GM12878 (cell line): ENCODE results near the gene AEBP1. TPM values are rescaled to one million over a fixed set of nuclear protein-coding genes. Genes with fewer than 3 reads are reported as not detected.

Experiments used
- ATAC-seq: fragments of 200-7000 bp; cut with Tn5 transposase; 3 replicates; pipeline ENCODE4 v1.9.1; 2020; ENCODE audit warnings: mild to moderate bottlenecking, moderate library complexity
- BruUV-seq: library from RNA; stranded (reverse); fragments of 400-500 nt; replicated peaks from 2 replicates; lab custom pipeline; 2021; lab: Mats Ljungman, UMichigan
- CTCF ChIA-PET: fragments of 300-600 bp; sonication (Branson Sonifier 250); formaldehyde crosslinking; extraction: SDS; loops from one replicate; lab custom pipeline; 2021; ENCODE audit warnings: inconsistent platforms; lab: Yijun Ruan, JAX
- POLR2A ChIA-PET: fragments of 350-600 bp; formaldehyde crosslinking; extraction: SDS; loops from one replicate; lab custom pipeline; 2021; ENCODE audit warnings: inconsistent platforms; lab: Charles Lee
- RAD21 ChIA-PET: fragments of 300-600 bp; sonication (Branson Sonifier 250); formaldehyde crosslinking; loops from one replicate; lab custom pipeline; 2023; ENCODE audit warnings: antibody characterized with exemption; ENCODE audit not compliant: unreplicated experiment; lab: Charles Lee
- SMC1A ChIA-PET: fragments of 300-600 bp; sonication (Branson Sonifier 250); formaldehyde crosslinking; loops from one replicate; lab custom pipeline; 2023; ENCODE audit not compliant: unreplicated experiment, uncharacterized antibody; lab: Charles Lee
- DNase-seq: peaks from one replicate; pipeline ENCODE4 v3.0.0-alpha.2; 2011; ENCODE audit warnings: low read depth, low spot score
- FAIRE-seq: peaks from 3 replicates; lab custom pipeline; 2011; peaks lifted over from hg19 to GRCh38; lab: Jason Lieb, UNC
- H2AFZ ChIP-seq: 2 replicates; pipeline ENCODE4 v1.6.0; 2011; ENCODE audit warnings: low read depth, low read length, control low read depth; ENCODE audit not compliant: control insufficient read depth
- H3K27ac ChIP-seq: 2 replicates; pipeline ENCODE4 v1.5.1; 2011; ENCODE audit warnings: control low read depth; ENCODE audit not compliant: control insufficient read depth, insufficient read depth
- H3K27me3 ChIP-seq, 2 experiments: replicated peaks in 1 of 2; 2 replicates each; pipeline versions ENCODE4 v1.6.0 to v1.6.1; 2011; ENCODE audit warnings: low read length in 1 of 2; ENCODE audit not compliant: control insufficient read depth in 2 of 2, insufficient read depth in 2 of 2
- H3K36me3 ChIP-seq, 2 experiments: 2 replicates each; pipeline ENCODE4 v1.5.1; 2011; ENCODE audit warnings: low read length in 1 of 2; ENCODE audit not compliant: control insufficient read depth in 2 of 2, insufficient read depth in 2 of 2
- H3K4me1 ChIP-seq: 2 replicates; pipeline ENCODE4 v1.6.1; 2011; ENCODE audit warnings: mild to moderate bottlenecking, low read length, moderate library complexity, mixed read lengths; ENCODE audit not compliant: control insufficient read depth, insufficient read depth
- H3K4me2 ChIP-seq: 2 replicates; pipeline ENCODE4 v1.6.0; 2011; ENCODE audit warnings: control low read depth; ENCODE audit not compliant: control insufficient read depth, insufficient read depth
- H3K4me3 ChIP-seq: fragments of 200-600 bp; sonication (generic); 2 replicates; pipeline ENCODE4 v1.5.1; 2016
- H3K79me2 ChIP-seq: 2 replicates; pipeline ENCODE4 v1.6.0; 2011; ENCODE audit warnings: low read length; ENCODE audit not compliant: control insufficient read depth, insufficient read depth
- H3K9ac ChIP-seq: 2 replicates; pipeline ENCODE4 v1.8.0; 2011; ENCODE audit warnings: low read length, control low read depth, mixed read lengths; ENCODE audit not compliant: control insufficient read depth, insufficient read depth
- H3K9me3 ChIP-seq: replicated peaks from 3 replicates; pipeline ENCODE4 v1.5.1; 2011; ENCODE audit warnings: mild to moderate bottlenecking, low read length; ENCODE audit not compliant: control insufficient read depth, insufficient read depth
- H4K20me1 ChIP-seq: 2 replicates; pipeline ENCODE4 v1.6.0; 2011; ENCODE audit not compliant: control insufficient read depth, insufficient read depth
- ASH2L ChIP-seq: fragments of 300-600, 200-600 bp; sonication (generic); IDR thresholded peaks from 2 replicates; pipeline ENCODE4 v1.6.1; 2017; ENCODE audit warnings: low read depth, mild to moderate bottlenecking, borderline replicate concordance
- ESRRA ChIP-seq: IDR thresholded peaks from 2 replicates; pipeline ENCODE4 v1.6.1; 2012; ENCODE audit warnings: mild to moderate bottlenecking, low read length, improper control_type of control experiment
- GATAD2B ChIP-seq: fragments of 450-650 bp; conservative IDR thresholded peaks from 2 replicates; pipeline ENCODE4 v1.6.1; 2017; ENCODE audit warnings: low read depth, mild to moderate bottlenecking, moderate library complexity
- NR2C2 ChIP-seq: IDR thresholded peaks from 2 replicates; pipeline ENCODE4 v1.6.1; 2011; ENCODE audit warnings: borderline replicate concordance, low read depth; ENCODE audit not compliant: control insufficient read depth, insufficient read length
- SUZ12 ChIP-seq: fragments of 200-600 bp; sonication (generic); IDR thresholded peaks from one replicate; pipeline ENCODE4 v1.6.1; 2018; ENCODE audit warnings: antibody characterized with exemption, mild to moderate bottlenecking; ENCODE audit not compliant: unreplicated experiment
- ZNF384 ChIP-seq: IDR thresholded peaks from 2 replicates; pipeline ENCODE4 v1.6.1; 2012; ENCODE audit warnings: low read depth, mild to moderate bottlenecking, low read length, improper control_type of control experiment, borderline replicate concordance
- ZNF622 ChIP-seq: fragments of 450-650 bp; IDR thresholded peaks from 2 replicates; pipeline ENCODE4 v1.6.1; 2017; ENCODE audit warnings: mild to moderate bottlenecking, inconsistent platforms
- WGBS: methylation state at CpG from one replicate; pipeline ENCODE4 v1.1.6; 2016; ENCODE audit warnings: low lambda C conversion rate; ENCODE audit not compliant: insufficient replicate concordance, insufficient coverage; ENCODE audit errors: missing lambda C conversion rate; 5-methylcytosine and 5-hydroxymethylcytosine counted together
- in situ Hi-C: fragments of 300-500 bp; cut with MboI; formaldehyde crosslinking; loops from 9 replicates; pipeline ENCODE4 v1.14.3; 2018; ENCODE audit warnings: mixed read lengths
- intact Hi-C: fragments of 100-400 bp; cut with micrococcal nuclease; formaldehyde crosslinking; loops from one replicate; pipeline ENCODE4 v1.14.2; 2022; ENCODE audit not compliant: unreplicated experiment
- polyA plus RNA-seq, 11 experiments: library from polyadenylated mRNA; depleted of rRNA in 4 of 11; unstranded in 6 of 11; stranded (reverse) in 5 of 11; fragments of >200 nt; fragmentation: Nextera tagmentation in 4 of 11; fragmentation: Illumina TruSeq in 1 of 11; extraction: Ambion mirVana in 4 of 11; extraction: Trizol in 1 of 11; gene quantifications; 1 replicate in 1 of 11; 2 replicates in 10 of 11; pipeline versions ENCODE4 v1.2.1 to v1.2.3, GENCODE V29; 2011 to 2016; ENCODE audit warnings: inconsistent platforms in 2 of 11, missing spikeins in 2 of 11, low read depth in 1 of 11
- total RNA-seq, 4 experiments: library from RNA; depleted of rRNA in 3 of 4; stranded (reverse); fragments of >200 nt in 3 of 4; fragmentation: Illumina TruSeq in 1 of 4; extraction: Trizol in 1 of 4; gene quantifications; 2 replicates each; pipeline versions ENCODE4 v1.2.1 to v1.2.3, GENCODE V29; 2013 to 2021
- TF ChIP-seq, protein P1 (sequence below): fragments of 450-650 bp; IDR thresholded peaks from 2 replicates; pipeline ENCODE4 v1.6.1; 2017; ENCODE audit warnings: mild to moderate bottlenecking, low read depth, inconsistent platforms; ENCODE audit not compliant: poor library complexity, severe bottlenecking
- TF ChIP-seq, protein P2 (sequence below): fragments of 450-650 bp; IDR thresholded peaks from 2 replicates; pipeline ENCODE4 v1.6.1; 2017; ENCODE audit warnings: mild to moderate bottlenecking

AEBP1 gene
- total and polyA plus RNA-seq, 10 of the 15 experiments (the other 5 are each of a cell fraction or from before 2014, with no cell fraction given), result 0.06 to 0.23 (median 0.11) TPM; not detected in 5

- ATAC-seq (no peak), FAIRE-seq (no peak), DNase-seq (no peak)
- TF ChIP-seq ZNF622 (no peak), ESRRA (no peak), NR2C2 (no peak), SUZ12 (no peak), ASH2L (no peak), ZNF384 (no peak), GATAD2B (no peak)
- TF ChIP-seq, protein P1, sequence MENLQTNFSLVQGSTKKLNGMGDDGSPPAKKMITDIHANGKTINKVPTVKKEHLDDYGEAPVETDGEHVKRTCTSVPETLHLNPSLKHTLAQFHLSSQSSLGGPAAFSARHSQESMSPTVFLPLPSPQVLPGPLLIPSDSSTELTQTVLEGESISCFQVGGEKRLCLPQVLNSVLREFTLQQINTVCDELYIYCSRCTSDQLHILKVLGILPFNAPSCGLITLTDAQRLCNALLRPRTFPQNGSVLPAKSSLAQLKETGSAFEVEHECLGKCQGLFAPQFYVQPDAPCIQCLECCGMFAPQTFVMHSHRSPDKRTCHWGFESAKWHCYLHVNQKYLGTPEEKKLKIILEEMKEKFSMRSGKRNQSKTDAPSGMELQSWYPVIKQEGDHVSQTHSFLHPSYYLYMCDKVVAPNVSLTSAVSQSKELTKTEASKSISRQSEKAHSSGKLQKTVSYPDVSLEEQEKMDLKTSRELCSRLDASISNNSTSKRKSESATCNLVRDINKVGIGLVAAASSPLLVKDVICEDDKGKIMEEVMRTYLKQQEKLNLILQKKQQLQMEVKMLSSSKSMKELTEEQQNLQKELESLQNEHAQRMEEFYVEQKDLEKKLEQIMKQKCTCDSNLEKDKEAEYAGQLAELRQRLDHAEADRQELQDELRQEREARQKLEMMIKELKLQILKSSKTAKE, result no peak
- TF ChIP-seq, protein P2, sequence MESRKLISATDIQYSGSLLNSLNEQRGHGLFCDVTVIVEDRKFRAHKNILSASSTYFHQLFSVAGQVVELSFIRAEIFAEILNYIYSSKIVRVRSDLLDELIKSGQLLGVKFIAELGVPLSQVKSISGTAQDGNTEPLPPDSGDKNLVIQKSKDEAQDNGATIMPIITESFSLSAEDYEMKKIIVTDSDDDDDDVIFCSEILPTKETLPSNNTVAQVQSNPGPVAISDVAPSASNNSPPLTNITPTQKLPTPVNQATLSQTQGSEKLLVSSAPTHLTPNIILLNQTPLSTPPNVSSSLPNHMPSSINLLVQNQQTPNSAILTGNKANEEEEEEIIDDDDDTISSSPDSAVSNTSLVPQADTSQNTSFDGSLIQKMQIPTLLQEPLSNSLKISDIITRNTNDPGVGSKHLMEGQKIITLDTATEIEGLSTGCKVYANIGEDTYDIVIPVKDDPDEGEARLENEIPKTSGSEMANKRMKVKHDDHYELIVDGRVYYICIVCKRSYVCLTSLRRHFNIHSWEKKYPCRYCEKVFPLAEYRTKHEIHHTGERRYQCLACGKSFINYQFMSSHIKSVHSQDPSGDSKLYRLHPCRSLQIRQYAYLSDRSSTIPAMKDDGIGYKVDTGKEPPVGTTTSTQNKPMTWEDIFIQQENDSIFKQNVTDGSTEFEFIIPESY, result no peak
- Histone ChIP-seq H3K27ac (no peak overlapping the region), H4K20me1 (no peaks in the 10 kb centered on the region), H3K4me1 (no peaks in the 10 kb centered on the region), H3K4me2 (no peak overlapping the region), H3K4me3 (no peak overlapping the region), H3K79me2 (no peaks in the 10 kb centered on the region), H3K36me3 (no peaks in the 10 kb centered on the region), H2AFZ (no peak overlapping the region), H3K9ac (no peak overlapping the region), H3K9me3 (no peaks in the 10 kb centered on the region), H3K27me3 (no peaks in the 10 kb centered on the region)
- intact Hi-C loops (no loop called here), in situ Hi-C loops (no loop called here)
- RAD21 ChIA-PET, result no interaction called here
- POLR2A ChIA-PET, result interaction anchor here (1.0 kb wide), 1 partner anchor 11 kb away, joined by 3 read pairs; no protein-coding TSS in a partner anchor
- 58% methylated on average over 5 of the region's 5 CpGs for WGBS
- CTCF ChIA-PET, result interaction anchor here (1.1 kb wide), 1 partner anchor 14 kb away, joined by 3 read pairs; no protein-coding TSS in a partner anchor
- SMC1A ChIA-PET, result no interaction called here
- BruUV-seq, result no TSS peak
These were observed 32.6 kb downstream of the AEBP1 start for GRCh38 chr7:44136731-44137130.
